AG09309 (cell line): ENCODE data around the gene SLC9A1.
A peak's percentile ranks its signal among the peaks of the same experiment; 100 is the strongest.

Experiments
- DNase-seq: peaks from one replicate; pipeline ENCODE4 v3.0.0-alpha.2; 2010; ENCODE audit warnings: low read depth
- H3K4me3 ChIP-seq: 2 replicates; pipeline ENCODE4 v1.5.1; 2011; ENCODE audit warnings: mild to moderate bottlenecking, low read depth, low read length, moderate library complexity; ENCODE audit not compliant: control insufficient read depth
- CTCF ChIP-seq: IDR thresholded peaks from 2 replicates; pipeline ENCODE4 v1.5.1; 2011; ENCODE audit warnings: mild to moderate bottlenecking, low read depth, low read length, inconsistent platforms; ENCODE audit not compliant: insufficient read depth, control insufficient read depth; ENCODE audit errors: missing control alignments

SLC9A1 gene

GRCh38 chr1:27162090-27162489 lies 7.2 kb upstream of the SLC9A1 start:
- DNase-seq = no peak
- H3K4me3 ChIP-seq = no peak overlapping the region
- TF ChIP-seq CTCF = no peak

- no peak for DNase-seq
- TF ChIP-seq CTCF = no peak
- H3K4me3 ChIP-seq = no peak overlapping the region
Measured at GRCh38 chr1:27161594-27161993, 6.7 kb upstream of the SLC9A1 start.

- no peak for DNase-seq
- TF ChIP-seq CTCF = no peak
- H3K4me3 ChIP-seq = no peak overlapping the region
Measured at GRCh38 chr1:27157194-27157593, 2.3 kb upstream of the SLC9A1 start.

- peak overlapping the region; percentile 73 for H3K4me3 ChIP-seq
- no peak for TF ChIP-seq CTCF
- no peak for DNase-seq
Measured at GRCh38 chr1:27154469-27154990, 395 bp downstream of the SLC9A1 start.

- H3K4me3 ChIP-seq = peak overlapping the region; percentile 73
- TF ChIP-seq CTCF = no peak
- no peak for DNase-seq
Measured at GRCh38 chr1:27153927-27154358, 982 bp downstream of the SLC9A1 start.

GRCh38 chr1:27153549-27153886 lies 1.4 kb downstream of the SLC9A1 start:
- no peak for DNase-seq
- H3K4me3 ChIP-seq = peak overlapping the region; percentile 73
- TF ChIP-seq CTCF = no peak

- no peak for DNase-seq
- no peak for TF ChIP-seq CTCF
- H3K4me3 ChIP-seq = peak overlapping the region; percentile 73
Measured at GRCh38 chr1:27152829-27153548, 1.9 kb downstream of the SLC9A1 start.
